ENCODE results near the gene HK2.

The HK2 gene

GRCh38 chr2:74917702-74918619 lies 84.0 kb downstream of the HK2 start:
- H3K4me3 ChIP-seq (ENCODE audit: low read length), result no peak overlapping the region
- DNase-seq (ENCODE audit: low read depth, low spot score), result no peak

GRCh38 chr2:74919827-74920226 lies 85.9 kb downstream of the HK2 start:
- peak; percentile 36 for DNase-seq (ENCODE audit: low read depth, low spot score)
- H3K4me3 ChIP-seq (ENCODE audit: low read length), result no peak overlapping the region

- H3K4me3 ChIP-seq (ENCODE audit: low read length), result no peak overlapping the region
- DNase-seq (ENCODE audit: low read depth, low spot score), result no peak
Observed at GRCh38 chr2:74921236-74921736, 87.4 kb downstream of the HK2 start.

GRCh38 chr2:74922592-74923227 lies 88.8 kb downstream of the HK2 start:
- H3K4me3 ChIP-seq (ENCODE audit: low read length), result no peak overlapping the region
- no peak for DNase-seq (ENCODE audit: low read depth, low spot score)

- no peak for DNase-seq (ENCODE audit: low read depth, low spot score)
- H3K4me3 ChIP-seq (ENCODE audit: low read length), result no peak overlapping the region
Observed at GRCh38 chr2:74924463-74925265, 90.7 kb downstream of the HK2 start.

GRCh38 chr2:74925361-74925786 lies 91.4 kb downstream of the HK2 start:
- H3K4me3 ChIP-seq (ENCODE audit: low read length), result no peak overlapping the region
- no peak for DNase-seq (ENCODE audit: low read depth, low spot score)

- peak; percentile 51 for DNase-seq (ENCODE audit: low read depth, low spot score)
- no peak overlapping the region for H3K4me3 ChIP-seq (ENCODE audit: low read length)
Observed at GRCh38 chr2:74927621-74928020, 93.7 kb downstream of the HK2 start.

- no peak for DNase-seq (ENCODE audit: low read depth, low spot score)
- H3K4me3 ChIP-seq (ENCODE audit: low read length), result no peak overlapping the region
Observed at GRCh38 chr2:74930811-74931486, 97.0 kb downstream of the HK2 start.

GRCh38 chr2:74931940-74932339 lies 98.0 kb downstream of the HK2 start:
- no peak for DNase-seq (ENCODE audit: low read depth, low spot score)
- H3K4me3 ChIP-seq (ENCODE audit: low read length), result no peak overlapping the region

- DNase-seq (ENCODE audit: low read depth, low spot score), result no peak
- no peak overlapping the region for H3K4me3 ChIP-seq (ENCODE audit: low read length)
Observed at GRCh38 chr2:74935975-74936391, 102.1 kb downstream of the HK2 start.

GRCh38 chr2:74937221-74937880 lies 103.4 kb downstream of the HK2 start:
- no peak overlapping the region for H3K4me3 ChIP-seq (ENCODE audit: low read length)
- no peak for DNase-seq (ENCODE audit: low read depth, low spot score)

GRCh38 chr2:74938264-74938663 lies 104.3 kb downstream of the HK2 start:
- no peak for DNase-seq (ENCODE audit: low read depth, low spot score)
- no peak overlapping the region for H3K4me3 ChIP-seq (ENCODE audit: low read length)

- H3K4me3 ChIP-seq (ENCODE audit: low read length), result no peak overlapping the region
- no peak for DNase-seq (ENCODE audit: low read depth, low spot score)
Observed at GRCh38 chr2:74939919-74940812, 106.2 kb downstream of the HK2 start.

GRCh38 chr2:74941284-74941683 lies 107.4 kb downstream of the HK2 start:
- DNase-seq (ENCODE audit: low read depth, low spot score), result no peak
- no peak overlapping the region for H3K4me3 ChIP-seq (ENCODE audit: low read length)

GRCh38 chr2:74942263-74942662 lies 108.3 kb downstream of the HK2 start:
- H3K4me3 ChIP-seq (ENCODE audit: low read length), result no peak overlapping the region
- DNase-seq (ENCODE audit: low read depth, low spot score), result no peak
